ENCODE data around the gene SPACA4.

The SPACA4 gene

GRCh38 chr19:48650974-48651682 is 44.6 kb downstream of the SPACA4 start:
- DNase-seq (ENCODE audit: low read depth in 2 of 2), result no peak

- DNase-seq (ENCODE audit: low read depth in 2 of 2), result no peak
Observed at GRCh38 chr19:48651683-48652048, 45.1 kb downstream of the SPACA4 start.

DNA sequence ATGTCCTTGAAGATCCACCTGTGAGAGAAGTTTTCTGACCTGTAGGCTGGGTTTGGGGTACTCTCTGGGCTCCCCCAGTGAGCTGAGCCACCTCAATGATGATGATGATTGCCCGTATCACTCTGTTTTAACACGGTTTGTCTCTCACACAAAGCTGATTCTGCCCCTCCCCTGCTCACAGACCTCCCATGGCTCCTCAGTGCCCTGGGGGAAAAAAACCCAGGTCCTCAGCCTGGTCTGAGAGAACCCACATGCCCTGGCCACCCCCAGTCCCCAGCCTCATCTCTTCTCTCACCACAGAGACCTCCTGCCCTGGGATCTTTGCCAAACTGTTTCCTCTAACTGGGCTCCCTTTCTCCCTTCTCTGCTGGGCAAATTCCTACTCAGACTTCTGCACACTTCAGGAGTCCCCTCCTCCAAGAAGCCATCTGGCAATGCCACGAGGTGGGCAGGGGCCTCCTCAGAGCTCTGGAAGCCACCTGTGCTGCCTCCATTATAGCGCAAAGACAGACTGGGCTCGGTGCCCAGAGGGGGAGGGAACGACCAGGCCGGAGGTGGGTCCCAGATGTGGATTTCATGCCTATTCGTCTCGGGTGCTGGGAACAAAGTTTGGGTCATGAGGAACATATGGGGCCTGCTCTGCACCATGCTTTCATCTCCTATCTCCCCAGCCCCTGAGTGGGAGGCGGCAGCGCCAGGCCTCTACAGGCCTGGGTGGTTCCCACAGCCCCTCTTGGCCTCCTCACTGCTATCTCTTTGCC is 47.9 kb downstream of the SPACA4 start:
- DNase-seq (ENCODE audit: low read depth in 2 of 2), result no peak

- no peak for DNase-seq (ENCODE audit: low read depth in 2 of 2)
Observed at GRCh38 chr19:48656840-48657474, 50.4 kb downstream of the SPACA4 start.

Measured in stimulated activated CD4-positive, alpha-beta T cell treated with anti-CD3 and anti-CD28 coated beads, Interleukin-4, amount 100 ng/mL, for 48 hours (primary cell).